IMR-90 (cell line): ENCODE data around the gene SOX21. TPM values are rescaled to one million over a fixed set of nuclear protein-coding genes. Genes with fewer than 3 reads are reported as not detected.

Experiments used
- ATAC-seq: fragments of 200-7000 bp; cut with Tn5 transposase; 2 replicates; pipeline ENCODE4 v1.9.1; 2020; ENCODE audit warnings: low read depth, mild to moderate bottlenecking, moderate library complexity
- BruUV-seq: library from RNA; stranded (reverse); fragments of 400-500 nt; replicated peaks from 2 replicates; lab custom pipeline; 2021; lab: Mats Ljungman, UMichigan
- CTCF ChIA-PET: fragments of 300-600 bp; formaldehyde crosslinking; extraction: SDS; loops from one replicate; lab custom pipeline; 2021; ENCODE audit warnings: antibody characterized with exemption; lab: Yijun Ruan, JAX
- POLR2A ChIA-PET: fragments of 300-600 bp; sonication (Branson Sonifier 250); formaldehyde crosslinking; loops from one replicate; lab custom pipeline; 2022; ENCODE audit warnings: antibody characterized with exemption; ENCODE audit not compliant: unreplicated experiment; lab: Charles Lee
- DNase-seq: peaks from one replicate; pipeline ENCODE4 v3.0.0; 2013
- H2AFZ ChIP-seq: replicated peaks from 2 replicates; pipeline ENCODE3; 2013; ENCODE audit warnings: low read length, mild to moderate bottlenecking; ENCODE audit not compliant: poor library complexity
- H2AK5ac ChIP-seq: 2 replicates; pipeline ENCODE4 v1.6.1; 2013; ENCODE audit warnings: low read depth, low read length, inconsistent platforms
- H2AK9ac ChIP-seq: replicated peaks from 2 replicates; pipeline ENCODE3; 2013; ENCODE audit warnings: mild to moderate bottlenecking, low read depth, low read length, moderate library complexity; ENCODE audit not compliant: poor library complexity
- H2BK120ac ChIP-seq: 2 replicates; pipeline ENCODE4 v1.6.1; 2013; ENCODE audit warnings: low read depth, low read length, inconsistent platforms
- H2BK15ac ChIP-seq: 3 replicates; pipeline ENCODE4 v1.6.1; 2013; ENCODE audit warnings: low read depth, low read length, inconsistent platforms
- H2BK20ac ChIP-seq: 2 replicates; pipeline ENCODE4 v1.6.1; 2013; ENCODE audit warnings: low read depth, mild to moderate bottlenecking, inconsistent platforms, low read length, moderate library complexity
- H2BK5ac ChIP-seq: 2 replicates; pipeline ENCODE4 v1.6.1; 2013; ENCODE audit warnings: mild to moderate bottlenecking, low read depth, low read length, inconsistent platforms; ENCODE audit not compliant: poor library complexity, severe bottlenecking
- H3K14ac ChIP-seq: replicated peaks from 2 replicates; pipeline ENCODE4 v1.6.1; 2013; ENCODE audit warnings: low read depth, low read length, inconsistent platforms
- H3K18ac ChIP-seq: 2 replicates; pipeline ENCODE4 v1.6.1; 2013; ENCODE audit warnings: low read depth, low read length, control low read depth
- H3K23ac ChIP-seq: 2 replicates; pipeline ENCODE4 v1.6.1; 2013; ENCODE audit warnings: low read depth, low read length, inconsistent platforms
- H3K27ac ChIP-seq: 2 replicates; pipeline ENCODE4 v1.5.1; 2013; ENCODE audit warnings: mild to moderate bottlenecking, control low read depth, low read length; ENCODE audit not compliant: insufficient read depth
- H3K27me3 ChIP-seq: 2 replicates; pipeline ENCODE4 v1.6.1; 2013; ENCODE audit warnings: low read length; ENCODE audit not compliant: control insufficient read depth, insufficient read depth
- H3K36me3 ChIP-seq: 2 replicates; pipeline ENCODE4 v1.6.1; 2013; ENCODE audit warnings: low read length, mixed read lengths; ENCODE audit not compliant: control insufficient read depth, insufficient read depth
- H3K4ac ChIP-seq: 2 replicates; pipeline ENCODE4 v1.6.1; 2013; ENCODE audit warnings: low read depth, low read length, inconsistent platforms
- H3K4me1 ChIP-seq: 2 replicates; pipeline ENCODE4 v1.6.1; 2013; ENCODE audit warnings: low read length, mixed read lengths; ENCODE audit not compliant: control insufficient read depth, insufficient read depth
- H3K4me2 ChIP-seq: 2 replicates; pipeline ENCODE4 v1.6.1; 2013; ENCODE audit warnings: low read depth, mild to moderate bottlenecking, control low read depth, low read length, moderate library complexity
- H3K4me3 ChIP-seq: 2 replicates; pipeline ENCODE4 v1.5.1; 2013; ENCODE audit warnings: low read depth, mild to moderate bottlenecking, control low read depth, low read length, moderate library complexity; ENCODE audit not compliant: insufficient read depth
- H3K56ac ChIP-seq: 2 replicates; pipeline ENCODE4 v1.6.1; 2013; ENCODE audit warnings: low read length, inconsistent platforms; ENCODE audit not compliant: insufficient read depth; ENCODE audit errors: extremely low read depth
- H3K79me1 ChIP-seq, 2 experiments: 2 replicates each; pipeline ENCODE4 v1.6.1; 2013; ENCODE audit warnings: low read length in 2 of 2, inconsistent platforms in 1 of 2, low read depth in 1 of 2
- H3K9ac ChIP-seq: 2 replicates; pipeline ENCODE4 v1.6.1; 2013; ENCODE audit warnings: low read depth, low read length, control low read depth
- H3K9me1 ChIP-seq: 2 replicates; pipeline ENCODE4 v1.6.1; 2013; ENCODE audit warnings: low read length, inconsistent platforms; ENCODE audit not compliant: insufficient read depth
- H3K9me3 ChIP-seq: 2 replicates; pipeline ENCODE4 v1.6.1; 2013; ENCODE audit warnings: low read length; ENCODE audit not compliant: control insufficient read depth, insufficient read depth
- H4K20me1 ChIP-seq: 2 replicates; pipeline ENCODE4 v1.6.1; 2013; ENCODE audit warnings: low read length, inconsistent platforms; ENCODE audit not compliant: insufficient read depth
- H4K5ac ChIP-seq: 2 replicates; pipeline ENCODE4 v1.6.1; 2013; ENCODE audit warnings: mild to moderate bottlenecking, low read depth, low read length, control low read depth
- H4K8ac ChIP-seq, 2 experiments: 2 replicates each; pipeline ENCODE4 v1.6.1; 2013; ENCODE audit warnings: low read depth in 2 of 2, low read length in 2 of 2, control low read depth in 1 of 2, inconsistent platforms in 1 of 2
- H4K91ac ChIP-seq: 2 replicates; pipeline ENCODE4 v1.6.1; 2013; ENCODE audit warnings: low read depth, low read length, inconsistent platforms; ENCODE audit not compliant: insufficient read depth
- BHLHE40 ChIP-seq: fragments of 150-350 bp; IDR thresholded peaks from 2 replicates; pipeline ENCODE4 v1.6.1; 2016; ENCODE audit warnings: mild to moderate bottlenecking, low read depth, low read length
- CEBPB ChIP-seq: IDR thresholded peaks from 2 replicates; pipeline ENCODE4 v1.6.1; 2012; ENCODE audit warnings: low read depth, low read length, improper control_type of control experiment
- ELK1 ChIP-seq: fragments of 150-350 bp; IDR thresholded peaks from 2 replicates; pipeline ENCODE4 v1.6.1; 2016; ENCODE audit warnings: low read depth, mild to moderate bottlenecking, low read length, moderate library complexity, borderline replicate concordance
- FOS ChIP-seq: fragments of 150-350 bp; IDR thresholded peaks from 2 replicates; pipeline ENCODE4 v1.6.1; 2016; ENCODE audit warnings: low read depth, low read length
- MAZ ChIP-seq: IDR thresholded peaks from 2 replicates; pipeline ENCODE4 v1.6.1; 2012; ENCODE audit warnings: low read depth, mild to moderate bottlenecking, low read length, improper control_type of control experiment, moderate library complexity, borderline replicate concordance
- MXI1 ChIP-seq: IDR thresholded peaks from 2 replicates; pipeline ENCODE4 v1.6.1; 2012; ENCODE audit warnings: low read depth, mild to moderate bottlenecking, low read length, moderate library complexity, borderline replicate concordance
- NFE2L2 ChIP-seq: fragments of 150-350 bp; IDR thresholded peaks from 2 replicates; pipeline ENCODE4 v1.6.1; 2016; ENCODE audit warnings: low read depth, mild to moderate bottlenecking, low read length
- POLR2A ChIP-seq: IDR thresholded peaks from 2 replicates; pipeline ENCODE4 v1.6.1; 2012; ENCODE audit warnings: mild to moderate bottlenecking, low read depth, low read length
- RAD21 ChIP-seq: IDR thresholded peaks from 2 replicates; pipeline ENCODE4 v1.6.1; 2012; ENCODE audit warnings: low read length, improper control_type of control experiment
- RCOR1 ChIP-seq: IDR thresholded peaks from 2 replicates; pipeline ENCODE4 v1.6.1; 2012; ENCODE audit warnings: mild to moderate bottlenecking, low read length, improper control_type of control experiment; ENCODE audit not compliant: insufficient replicate concordance
- WGBS, 2 experiments: methylation state at CpG; one replicate each; pipeline versions ENCODE4 v1.1.5 to v1.1.7; 2013; ENCODE audit warnings: missing lambda C conversion rate in 2 of 2; ENCODE audit not compliant: insufficient read length in 1 of 2; ENCODE audit errors: extremely low coverage in 2 of 2; 5-methylcytosine and 5-hydroxymethylcytosine counted together
- dilution Hi-C: fragments of 300-500 bp; cut with HindIII; formaldehyde crosslinking; loops from one replicate; pipeline ENCODE4 v1.14.3; 2018; ENCODE audit warnings: low sequenced_read_pairs; ENCODE audit not compliant: unreplicated experiment
- in situ Hi-C: fragments of 300-500 bp; cut with MboI; formaldehyde crosslinking; loops from 3 replicates; pipeline ENCODE4 v1.14.3; 2019; ENCODE audit warnings: low sequenced_read_pairs, inconsistent platforms, mixed read lengths
- intact Hi-C: fragments of 100-400 bp; cut with micrococcal nuclease; formaldehyde crosslinking; loops from 2 replicates; pipeline ENCODE4 v1.10.0; 2022
- polyA plus RNA-seq, 3 experiments: library from polyadenylated mRNA; depleted of rRNA; stranded (reverse); fragments of >200 nt; gene quantifications; 2 replicates each; pipeline ENCODE4 v1.2.3, GENCODE V29; 2012; ENCODE audit warnings: low replicate concordance in 1 of 3
- total RNA-seq: library from RNA; depleted of rRNA; stranded (reverse); fragments of >200 nt; gene quantifications from 2 replicates; pipeline ENCODE4 v1.2.3, GENCODE V29; 2012

Gene SOX21
- total and polyA plus RNA-seq, 2 of the 4 experiments (the other 2 are of a cell fraction) = not detected

- Histone ChIP-seq H4K5ac (no peak overlapping the region), H3K27ac (no peak overlapping the region), H3K14ac (no peak overlapping the region), H2BK15ac (no peak overlapping the region), H3K4ac (no peak overlapping the region), H4K20me1 (0 out of 2 replicates have a peak, but pooled peaks cover 5% of the 10 kb centered on the region), H3K4me2 (no peak overlapping the region), H2BK20ac (no peak overlapping the region), H2BK120ac (no peak overlapping the region), H3K4me1 (no peaks in the 10 kb centered on the region), H3K23ac (no peak overlapping the region), H4K8ac (no peak overlapping the region), H3K9me3 (peaks cover 17% of the 10 kb centered on the region), H3K9ac (no peak overlapping the region), H2BK5ac (no peak overlapping the region), H3K36me3 (no peaks in the 10 kb centered on the region), H3K79me1 (no peaks in the 10 kb centered on the region), H2AFZ (no peak overlapping the region), H4K91ac (no peak overlapping the region), H3K18ac (no peak overlapping the region), H3K4me3 (no peak overlapping the region), H2AK9ac (no peak overlapping the region), H3K27me3 (peaks cover 98% of the 10 kb centered on the region), H2AK5ac (no peak overlapping the region), H3K56ac (no peak overlapping the region), H3K9me1 (no peaks in the 10 kb centered on the region)
- intact Hi-C loops = loop anchor here (5.0 kb wide), 1 partner anchor 82 kb away; no protein-coding TSS in a partner anchor
- no peak for ATAC-seq
- POLR2A ChIA-PET = no interaction called here
- dilution Hi-C loops = no loop called here
- BruUV-seq = no TSS peak
- in situ Hi-C loops = no loop called here
- CTCF ChIA-PET = interaction anchor here (0.6 kb wide), 1 partner anchor 20 kb away, joined by 5 read pairs; no protein-coding TSS in a partner anchor
- no peak for DNase-seq
- no CpG with 5 or more reads among the region's 24 CpGs for WGBS, 2 experiments
- TF ChIP-seq ELK1 (no peak), MXI1 (no peak), BHLHE40 (no peak), RCOR1 (no peak), POLR2A (no peak), MAZ (no peak), NFE2L2 (no peak), FOS (no peak), RAD21 (no peak), CEBPB (no peak)
These were observed 7.8 kb downstream of the SOX21 start for GRCh38 chr13:94704377-94705080.
